H1 (cell line): ENCODE data around the gene URGCP. TPM values are rescaled to one million over a fixed set of nuclear protein-coding genes. Genes with fewer than 3 reads are reported as not detected.

Experiments
- CBX5 ChIP-seq: fragments of 300-800, 300-1000 bp; sonication (generic); IDR thresholded peaks from 2 replicates; pipeline ENCODE4 v1.7.1; 2016; ENCODE audit warnings: antibody characterized with exemption, low read length, low read depth
- CTBP2 ChIP-seq: IDR thresholded peaks from 2 replicates; pipeline ENCODE4 v1.7.0; 2011; ENCODE audit warnings: borderline replicate concordance, mild to moderate bottlenecking, moderate library complexity, mixed read lengths, low read length; ENCODE audit not compliant: insufficient read depth, insufficient read length
- CTCF ChIP-seq, 3 experiments: IDR thresholded peaks; 1 replicate in 2 of 3; 2 replicates in 1 of 3; pipeline versions ENCODE4 v1.5.1 to v1.6.1; 2011; ENCODE audit warnings: low read length in 3 of 3, mild to moderate bottlenecking in 3 of 3, inconsistent platforms in 2 of 3, low read depth in 1 of 3, moderate library complexity in 1 of 3; ENCODE audit not compliant: insufficient read depth in 1 of 3; ENCODE audit errors: control extremely low read depth in 1 of 3
- EGR1 ChIP-seq: IDR thresholded peaks from 2 replicates; pipeline ENCODE4 v1.6.1; 2011; ENCODE audit warnings: low read depth, low read length, borderline replicate concordance
- GABPA ChIP-seq: IDR thresholded peaks from 2 replicates; pipeline ENCODE4 v1.6.1; 2011; ENCODE audit warnings: mild to moderate bottlenecking, low read length, moderate library complexity, borderline replicate concordance; ENCODE audit not compliant: insufficient read depth
- HDAC2 ChIP-seq, 2 experiments: fragments of 300-600 bp in 1 of 2; sonication (generic) in 1 of 2; IDR thresholded peaks; 2 replicates each; pipeline ENCODE4 v1.6.1; 2011 to 2012; ENCODE audit warnings: low read depth in 2 of 2, low read length in 2 of 2, mild to moderate bottlenecking in 2 of 2, moderate library complexity in 2 of 2, borderline replicate concordance in 1 of 2, inconsistent platforms in 1 of 2
- JUND ChIP-seq: IDR thresholded peaks from 2 replicates; pipeline ENCODE4 v1.6.1; 2011; ENCODE audit warnings: mild to moderate bottlenecking, improper control_type of control experiment, low read length
- KDM1A ChIP-seq: fragments of 200-600, 300-600 bp; sonication (generic); IDR thresholded peaks from 2 replicates; pipeline ENCODE4 v1.7.1; 2016; ENCODE audit warnings: mild to moderate bottlenecking, low read length, borderline replicate concordance
- POU5F1 ChIP-seq: IDR thresholded peaks from 2 replicates; pipeline ENCODE4 v1.6.1; 2011; ENCODE audit warnings: low read depth, mild to moderate bottlenecking, low read length, moderate library complexity
- RFX5 ChIP-seq: IDR thresholded peaks from 2 replicates; pipeline ENCODE4 v1.6.1; 2011; ENCODE audit warnings: low read depth, low read length, improper control_type of control experiment, borderline replicate concordance
- SIRT6 ChIP-seq: IDR thresholded peaks from one replicate; pipeline ENCODE4 v1.7.1; 2012; ENCODE audit warnings: low read length, inconsistent platforms
- polyA plus RNA-seq, 7 experiments: library from polyadenylated mRNA; depleted of rRNA in 3 of 7; stranded (reverse) in 5 of 7; unstranded in 2 of 7; fragments of >200 nt in 5 of 7; fragments of 200-250 nt in 2 of 7; gene quantifications; 1 replicate in 5 of 7; 2 replicates in 1 of 7; 4 replicates in 1 of 7; pipeline versions ENCODE4 v1.2.1 to v1.2.3, GENCODE V29; 2011 to 2013; ENCODE audit warnings: missing spikeins in 2 of 7, mixed read lengths in 2 of 7
- total RNA-seq: library from RNA; stranded (reverse); fragmentation: NEBNext Ultra II Directional; extraction: Animal tissue kit (Norgen Biotek cat#: 25700); gene quantifications from 2 replicates; pipeline ENCODE4 v1.2.1, GENCODE V29; 2021

Gene URGCP
- total and polyA plus RNA-seq, 2 of the 8 experiments (the other 6 are each of a cell fraction or from before 2014, with no cell fraction given) = 9.0 to 18.7 TPM

- no peak for TF ChIP-seq CTCF (IDR thresholded peaks at IDR 0.05; ENCODE audit: control extremely low read depth in 1 of 3, insufficient read depth in 1 of 3, low read depth in 1 of 3, low read length in 3 of 3)
- no peak for TF ChIP-seq SIRT6
- TF ChIP-seq CTBP2 = no peak
- no peak for TF ChIP-seq JUND
- no peak for TF ChIP-seq EGR1
- TF ChIP-seq CBX5 = no peak
- TF ChIP-seq KDM1A = no peak
- no peak for TF ChIP-seq POU5F1
- TF ChIP-seq HDAC2 (IDR thresholded peaks at IDR 0.05; ENCODE audit: borderline replicate concordance in 1 of 2, low read depth in 2 of 2, low read length in 2 of 2) = no peak
- TF ChIP-seq RFX5 = no peak
- TF ChIP-seq GABPA = no peak
Observed at GRCh38 chr7:43872406-43873110, 33.8 kb downstream of the URGCP start (continued).
